B cell (primary cell): Measurements from ENCODE around the gene S100A14.

Experiments
- EZH2 ChIP-seq: IDR thresholded peaks from 2 replicates; pipeline ENCODE4 v1.6.1; 2012; ENCODE audit warnings: borderline replicate concordance, low read depth, mild to moderate bottlenecking, moderate library complexity, low read length; ENCODE audit not compliant: insufficient read depth, poor library complexity, severe bottlenecking
- TF ChIP-seq, protein P1 (sequence below): fragments of 200-600 bp; IDR thresholded peaks from one replicate; pipeline ENCODE4 v1.8.0; 2022; ENCODE audit warnings: antibody characterized with exemption, mild to moderate bottlenecking

DNA sequence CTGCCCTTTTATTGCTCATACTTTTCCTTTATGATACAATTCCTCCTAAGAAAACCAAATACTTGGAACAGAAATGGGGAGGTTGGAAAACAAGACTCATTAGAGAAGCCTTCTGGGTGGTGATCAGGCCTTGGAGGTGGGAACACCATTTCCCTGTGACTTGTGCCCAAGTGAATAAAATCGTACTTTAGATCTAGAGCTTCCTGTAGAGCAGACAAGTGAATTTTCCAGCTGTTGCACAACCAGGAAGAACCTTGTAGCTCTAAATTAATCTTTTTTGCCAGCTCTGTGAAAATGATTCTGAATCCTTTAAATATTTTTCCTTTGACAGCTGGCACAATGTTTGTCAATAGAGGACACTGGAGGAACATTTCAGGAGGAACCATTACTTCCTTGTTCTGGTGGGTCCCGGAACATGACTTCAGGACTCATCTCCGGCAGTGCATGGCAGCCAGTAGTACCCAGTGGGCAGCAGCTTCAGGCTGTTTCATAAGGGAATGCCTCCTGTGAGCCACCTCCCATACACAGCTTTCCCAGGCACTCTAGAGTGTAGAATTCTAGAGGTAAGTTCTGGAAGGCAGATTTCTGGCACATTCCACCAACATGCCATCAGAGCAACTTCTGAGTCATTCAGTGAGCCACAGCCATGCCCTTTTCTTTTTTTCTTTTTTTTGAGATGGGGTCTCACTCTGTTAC lies 36.8 kb upstream of the S100A14 start:
- TF ChIP-seq, protein P1, sequence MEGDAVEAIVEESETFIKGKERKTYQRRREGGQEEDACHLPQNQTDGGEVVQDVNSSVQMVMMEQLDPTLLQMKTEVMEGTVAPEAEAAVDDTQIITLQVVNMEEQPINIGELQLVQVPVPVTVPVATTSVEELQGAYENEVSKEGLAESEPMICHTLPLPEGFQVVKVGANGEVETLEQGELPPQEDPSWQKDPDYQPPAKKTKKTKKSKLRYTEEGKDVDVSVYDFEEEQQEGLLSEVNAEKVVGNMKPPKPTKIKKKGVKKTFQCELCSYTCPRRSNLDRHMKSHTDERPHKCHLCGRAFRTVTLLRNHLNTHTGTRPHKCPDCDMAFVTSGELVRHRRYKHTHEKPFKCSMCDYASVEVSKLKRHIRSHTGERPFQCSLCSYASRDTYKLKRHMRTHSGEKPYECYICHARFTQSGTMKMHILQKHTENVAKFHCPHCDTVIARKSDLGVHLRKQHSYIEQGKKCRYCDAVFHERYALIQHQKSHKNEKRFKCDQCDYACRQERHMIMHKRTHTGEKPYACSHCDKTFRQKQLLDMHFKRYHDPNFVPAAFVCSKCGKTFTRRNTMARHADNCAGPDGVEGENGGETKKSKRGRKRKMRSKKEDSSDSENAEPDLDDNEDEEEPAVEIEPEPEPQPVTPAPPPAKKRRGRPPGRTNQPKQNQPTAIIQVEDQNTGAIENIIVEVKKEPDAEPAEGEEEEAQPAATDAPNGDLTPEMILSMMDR, result no peak
- no peak for TF ChIP-seq EZH2
